Suprapubic skin (tissue), 4 donors: ENCODE results near the gene NR1H3. TPM values are rescaled to one million over a fixed set of nuclear protein-coding genes. Genes with fewer than 3 reads are reported as not detected.

Source experiments
- DNase-seq, 2 donors: peaks; one replicate each; pipeline ENCODE4 v3.0.0-alpha.2; 2019; ENCODE audit warnings: low spot score in 2 of 2
- H3K27ac ChIP-seq: fragments of 200-600 bp; sonication (generic); one replicate; pipeline ENCODE4 v1.5.1; 2019
- H3K27me3 ChIP-seq: fragments of 200-600 bp; sonication (generic); one replicate; pipeline ENCODE4 v1.5.1; 2019
- H3K36me3 ChIP-seq: fragments of 200-600 bp; sonication (generic); one replicate; pipeline ENCODE4 v1.5.1; 2019
- H3K4me1 ChIP-seq: fragments of 200-600 bp; sonication (generic); one replicate; pipeline ENCODE4 v1.5.1; 2019
- H3K4me3 ChIP-seq: fragments of 200-600 bp; sonication (generic); one replicate; pipeline ENCODE4 v1.5.1; 2019; ENCODE audit warnings: mild to moderate bottlenecking
- H3K9me3 ChIP-seq: fragments of 200-600 bp; sonication (generic); one replicate; pipeline ENCODE4 v1.5.1; 2019
- CTCF ChIP-seq, 2 donors: fragments of 200-600 bp in 1 of 2; fragments of 450-650 bp in 1 of 2; sonication (generic) in 1 of 2; IDR thresholded peaks; one replicate each; pipeline ENCODE4 v1.5.1; 2016 to 2019; ENCODE audit warnings: antibody characterized with exemption in 2 of 2, mild to moderate bottlenecking in 1 of 2, moderate library complexity in 1 of 2
- EP300 ChIP-seq: sonication (generic); formaldehyde crosslinking; IDR thresholded peaks from one replicate; pipeline ENCODE4 v1.6.1; 2017; ENCODE audit warnings: antibody characterized with exemption
- POLR2A ChIP-seq, 2 donors: fragments of 450-650 bp; IDR thresholded peaks; one replicate each; pipeline ENCODE4 v1.6.1; 2017; ENCODE audit warnings: antibody characterized with exemption in 2 of 2, mild to moderate bottlenecking in 2 of 2, moderate library complexity in 2 of 2
- POLR2AphosphoS5 ChIP-seq, 3 donors: sonication (generic); formaldehyde crosslinking; IDR thresholded peaks; one replicate each; pipeline ENCODE4 v1.6.1; 2017; ENCODE audit warnings: antibody characterized with exemption in 3 of 3
- WGBS: methylation state at CpG from one replicate; pipeline ENCODE4 v1.1.5; 2018; 5-methylcytosine and 5-hydroxymethylcytosine counted together
- total RNA-seq, 4 donors: library from RNA; depleted of rRNA; stranded (reverse); fragments of >200 nt; gene quantifications; one replicate each; pipeline ENCODE4 v1.1.0, GENCODE V29; 2016

Gene NR1H3
- total RNA-seq, 4 donors from 2014 or later: 17.5 to 27.0 (median 25.0) TPM

- 91% methylated on average over 2 of the region's 2 CpGs for WGBS
- no peak for DNase-seq
- H3K4me1 ChIP-seq: no peaks in the 10 kb centered on the region
- H3K36me3 ChIP-seq: peaks cover 73% of the 10 kb centered on the region
- TF ChIP-seq EP300 (no peak), POLR2AphosphoS5 (IDR thresholded peaks at IDR 0.05) (no peak), CTCF (IDR thresholded peaks at IDR 0.05) (no peak), POLR2A (IDR thresholded peaks at IDR 0.05) (no peak)
- no peaks in the 10 kb centered on the region for H3K27me3 ChIP-seq
- H3K27ac ChIP-seq: no peak overlapping the region
- no peak overlapping the region for H3K4me3 ChIP-seq
- no peaks in the 10 kb centered on the region for H3K9me3 ChIP-seq
These were observed 60.4 kb downstream of the NR1H3 start for GRCh38 chr11:47318166-47318565.

Other genes starting within 250 kb of the NR1H3 start
- gene ARFGAP2, start 81.1 kb upstream of the NR1H3 start, total RNA-seq: 100 to 1,000 TPM; 178 to 248 (median 201) TPM
- 10 to 100 TPM; 42.5 to 59.3 (median 53.5) TPM for gene PACSIN3, start 71.6 kb upstream of the NR1H3 start, total RNA-seq
- gene DDB2, start 43.0 kb upstream of the NR1H3 start, total RNA-seq: 100 to 1,000 TPM in 1 of 4 donors, 10 to 100 TPM in 3; 53.4 to 193 (median 71.8) TPM
- 10 to 100 TPM; 22.9 to 28.0 (median 24.6) TPM for gene ACP2, start 9.2 kb upstream of the NR1H3 start, total RNA-seq
- 10 to 100 TPM; 47.1 to 91.1 (median 71.3) TPM for gene MADD, start 12.1 kb downstream of the NR1H3 start, total RNA-seq
- under 1 TPM in 2 of 4 donors, not detected in 2; 0.21 to 0.57 TPM for gene MYBPC3, start 94.7 kb downstream of the NR1H3 start, total RNA-seq
- 10 to 100 TPM in 2 of 4 donors, 1 to 10 TPM in 2; 4.7 to 13.4 (median 9.8) TPM for gene SPI1, start 120.6 kb downstream of the NR1H3 start, total RNA-seq
- 10 to 100 TPM; 45.5 to 53.8 (median 52.3) TPM for gene SLC39A13, start 150.6 kb downstream of the NR1H3 start, total RNA-seq
- gene PSMC3, start 168.4 kb downstream of the NR1H3 start, total RNA-seq: 100 to 1,000 TPM in 3 of 4 donors, 10 to 100 TPM in 1; 52.5 to 124 (median 103) TPM
- gene RAPSN, start 191.1 kb downstream of the NR1H3 start, total RNA-seq: 1 to 10 TPM in 2 of 4 donors, under 1 TPM in 1, not detected in 1; 0.59 to 4.6 (median 1.0) TPM